ENCODE measurements around the gene TMEM272. TPM values are rescaled to one million over a fixed set of nuclear protein-coding genes. Genes with fewer than 3 reads are reported as not detected.

TMEM272 gene
- total RNA-seq, 4 donors from 2014 or later: 0.13 to 0.74 (median 0.16) TPM; not detected in 1

- no peak for TF ChIP-seq CTCF (IDR thresholded peaks at IDR 0.05)
- DNase-seq (ENCODE audit: low spot score): no peak
- no peak for ATAC-seq (ENCODE audit: low FRiP score)
Measured at GRCh38 chr13:51768378-51768921, 76.5 kb downstream of the TMEM272 start.

GRCh38 chr13:51767100-51767499 is 77.9 kb downstream of the TMEM272 start:
- TF ChIP-seq CTCF (IDR thresholded peaks at IDR 0.05): no peak
- no peak for ATAC-seq (ENCODE audit: low FRiP score)
- DNase-seq (ENCODE audit: low spot score): no peak

- no peak for DNase-seq (ENCODE audit: low spot score)
- no peak for TF ChIP-seq CTCF (IDR thresholded peaks at IDR 0.05)
- ATAC-seq (ENCODE audit: low FRiP score): no peak
Measured at GRCh38 chr13:51765142-51765515, 79.8 kb downstream of the TMEM272 start.

- ATAC-seq (ENCODE audit: low FRiP score) (peak; percentile 62), DNase-seq (ENCODE audit: low spot score) (no peak)
- no peak for TF ChIP-seq CTCF (IDR thresholded peaks at IDR 0.05)
Measured at GRCh38 chr13:51764184-51765141, 80.5 kb downstream of the TMEM272 start.

GRCh38 chr13:51763486-51763885 is 81.5 kb downstream of the TMEM272 start:
- ATAC-seq (ENCODE audit: low FRiP score) (no peak), DNase-seq (ENCODE audit: low spot score) (no peak)
- no peak for TF ChIP-seq CTCF (IDR thresholded peaks at IDR 0.05)

Other genes with a start within 250 kb of the TMEM272 start
- gene DHRS12, start 41.0 kb downstream of the TMEM272 start, total RNA-seq: 10 to 100 TPM; 11.8 to 22.2 (median 17.4) TPM
- not detected for gene CCDC70, start 16.8 kb upstream of the TMEM272 start, total RNA-seq
- 10 to 100 TPM in 2 of 4 donors, 1 to 10 TPM in 2; 5.2 to 29.2 (median 10.9) TPM for gene ATP7B, start 166.3 kb upstream of the TMEM272 start, total RNA-seq
- gene ALG11, start 167.2 kb upstream of the TMEM272 start, total RNA-seq: 10 to 100 TPM; 17.5 to 27.7 (median 25.4) TPM
- gene UTP14C, start 179.5 kb upstream of the TMEM272 start, total RNA-seq: 10 to 100 TPM; 13.7 to 22.5 (median 14.8) TPM